Adrenal gland (tissue), 5 donors: ENCODE results near the gene LPCAT1.

ENCODE experiments used
- CTCF ChIP-seq, 6 experiments: fragments of 450-650 bp in 4 of 6; fragments of 200-600 bp in 2 of 6; sonication (generic) in 1 of 6; IDR thresholded peaks; 1 replicate in 5 of 6; 2 replicates in 1 of 6; pipeline versions ENCODE4 v1.5.1 to v1.8.0; 2016 to 2021; ENCODE audit warnings: antibody characterized with exemption in 6 of 6, mild to moderate bottlenecking in 2 of 6, moderate library complexity in 1 of 6
- POLR2A ChIP-seq, 2 donors: fragments of 450-650 bp; IDR thresholded peaks; one replicate each; pipeline ENCODE4 v1.6.1; 2017; ENCODE audit warnings: antibody characterized with exemption in 2 of 2, mild to moderate bottlenecking in 2 of 2, moderate library complexity in 1 of 2
- donor health status: DM: no; HTN: no; CAD: no.

GRCh38 chr5:1512541-1513291 is 11.0 kb downstream of the LPCAT1 start:
- TF ChIP-seq CTCF (IDR thresholded peaks at IDR 0.05) (no peak), POLR2A (IDR thresholded peaks at IDR 0.05) (no peak)
